ENCODE data around the gene ZNF521.

ZNF521 gene

DNA sequence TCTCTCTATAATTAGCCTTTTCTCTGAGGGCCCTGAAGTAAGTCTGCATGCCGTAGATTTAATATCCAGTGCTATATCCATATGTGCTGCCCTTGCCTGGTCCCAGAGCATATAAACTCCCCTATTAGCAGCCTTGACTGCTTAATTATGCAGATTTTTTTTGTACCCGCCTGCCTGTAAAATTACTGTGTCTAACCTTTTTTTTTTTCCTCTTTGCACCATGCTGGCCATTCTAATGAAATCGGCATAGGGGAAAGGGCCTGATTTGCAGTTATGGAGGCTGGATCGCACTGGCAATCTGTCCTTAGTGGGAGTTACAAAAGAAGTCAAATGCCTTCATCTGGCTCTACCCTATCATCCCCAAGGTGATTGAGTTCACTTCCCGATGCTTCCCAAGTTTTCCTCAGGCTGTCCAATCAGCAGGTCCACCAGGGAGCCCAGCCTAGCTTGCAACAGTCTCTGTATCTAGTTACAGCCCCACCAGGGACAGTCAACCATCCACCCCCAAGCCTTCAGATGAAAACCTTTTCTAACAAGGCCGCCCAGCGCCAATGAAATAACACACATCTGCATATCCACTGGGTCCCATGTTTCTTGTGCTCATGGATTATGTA is 239.0 kb downstream of the ZNF521 start:
- no peaks in the 10 kb centered on the region for H3K27me3 ChIP-seq
- H4K20me1 ChIP-seq: no peaks in the 10 kb centered on the region
- no peak overlapping the region for H3K27ac ChIP-seq
- no peak overlapping the region for H3K4me2 ChIP-seq
- TF ChIP-seq Cebpa-rat (IDR thresholded peaks at IDR 0.05): no peak
- H3K9me3 ChIP-seq: no peaks in the 10 kb centered on the region
- H3K36me3 ChIP-seq: no peaks in the 10 kb centered on the region
- no peaks in the 10 kb centered on the region for H3K4me1 ChIP-seq
- no peak overlapping the region for H3K4me3 ChIP-seq
- no peak overlapping the region for H3K9ac ChIP-seq

DNA sequence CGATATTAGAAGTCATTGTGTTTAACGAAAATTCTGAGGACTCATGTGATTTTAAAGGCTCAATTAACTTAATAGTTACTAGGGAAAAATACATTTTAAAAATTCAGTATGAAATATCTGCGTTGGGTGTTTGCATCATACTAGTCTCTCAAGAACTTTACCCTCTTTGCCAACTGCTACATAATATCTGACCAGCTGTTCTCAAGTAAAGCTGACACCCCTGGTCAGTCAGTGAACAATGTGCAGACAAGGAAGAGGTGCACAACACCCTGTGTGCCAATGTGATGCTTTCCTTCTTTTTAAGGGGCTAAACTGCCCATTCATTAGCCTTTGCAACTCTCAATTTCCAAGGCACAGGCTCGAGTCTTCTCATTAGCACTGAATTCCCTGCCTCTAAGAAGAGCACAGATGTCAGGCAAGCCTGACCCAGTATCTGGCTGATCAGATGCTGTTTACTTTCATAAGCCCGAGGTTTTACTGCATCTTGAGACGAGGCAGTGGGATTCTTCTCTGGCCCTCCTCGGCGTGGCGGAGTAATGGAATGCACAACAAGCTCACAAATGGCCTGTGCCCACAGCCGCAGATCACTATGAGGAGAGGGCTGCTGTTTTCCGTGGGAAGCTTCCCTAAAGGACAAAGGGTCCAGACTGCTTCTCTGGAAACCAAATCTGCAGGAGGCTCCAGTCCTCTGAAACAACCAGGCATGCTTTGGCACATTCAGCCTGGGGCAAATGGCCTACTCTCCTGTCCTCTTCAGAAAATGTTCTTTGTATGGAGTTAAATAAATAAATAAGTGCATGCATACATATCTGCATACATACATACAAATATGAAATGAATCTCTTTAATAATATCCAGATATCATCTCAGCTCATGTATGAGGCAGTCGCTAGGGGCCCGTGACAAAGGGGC is 240.3 kb downstream of the ZNF521 start:
- Histone ChIP-seq H3K4me3 (no peak overlapping the region), H4K20me1 (no peaks in the 10 kb centered on the region), H3K36me3 (no peaks in the 10 kb centered on the region), H3K27ac (no peak overlapping the region), H3K27me3 (no peaks in the 10 kb centered on the region), H3K4me1 (no peaks in the 10 kb centered on the region), H3K9me3 (no peaks in the 10 kb centered on the region), H3K4me2 (no peak overlapping the region), H3K9ac (no peak overlapping the region)
- no peak for TF ChIP-seq Cebpa-rat (IDR thresholded peaks at IDR 0.05)

DNA sequence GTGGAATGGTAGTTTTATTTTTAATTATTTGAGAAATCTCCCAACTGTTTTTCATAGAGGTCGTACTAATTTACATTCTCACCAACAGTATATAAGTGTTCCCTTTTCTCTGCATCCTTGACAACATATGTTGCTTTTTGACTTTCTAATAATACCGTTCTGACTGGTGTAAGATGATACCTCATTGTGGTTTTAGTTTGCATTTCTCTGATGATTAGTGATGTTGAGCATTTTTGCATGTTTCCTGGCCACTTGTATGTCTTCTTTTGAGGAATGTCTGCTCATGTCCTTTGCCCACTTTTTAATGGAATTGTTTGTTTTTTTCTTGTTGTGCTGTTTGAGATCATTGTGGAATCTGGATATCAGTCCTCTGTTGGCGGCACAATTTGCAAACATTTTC is 242.5 kb downstream of the ZNF521 start:
- Histone ChIP-seq H3K36me3 (no peaks in the 10 kb centered on the region), H3K27ac (no peak overlapping the region), H3K9ac (no peak overlapping the region), H3K9me3 (no peaks in the 10 kb centered on the region), H3K4me2 (no peak overlapping the region), H3K4me1 (no peaks in the 10 kb centered on the region), H3K4me3 (no peak overlapping the region), H3K27me3 (no peaks in the 10 kb centered on the region), H4K20me1 (no peaks in the 10 kb centered on the region)
- TF ChIP-seq Cebpa-rat (IDR thresholded peaks at IDR 0.05): no peak

DNA sequence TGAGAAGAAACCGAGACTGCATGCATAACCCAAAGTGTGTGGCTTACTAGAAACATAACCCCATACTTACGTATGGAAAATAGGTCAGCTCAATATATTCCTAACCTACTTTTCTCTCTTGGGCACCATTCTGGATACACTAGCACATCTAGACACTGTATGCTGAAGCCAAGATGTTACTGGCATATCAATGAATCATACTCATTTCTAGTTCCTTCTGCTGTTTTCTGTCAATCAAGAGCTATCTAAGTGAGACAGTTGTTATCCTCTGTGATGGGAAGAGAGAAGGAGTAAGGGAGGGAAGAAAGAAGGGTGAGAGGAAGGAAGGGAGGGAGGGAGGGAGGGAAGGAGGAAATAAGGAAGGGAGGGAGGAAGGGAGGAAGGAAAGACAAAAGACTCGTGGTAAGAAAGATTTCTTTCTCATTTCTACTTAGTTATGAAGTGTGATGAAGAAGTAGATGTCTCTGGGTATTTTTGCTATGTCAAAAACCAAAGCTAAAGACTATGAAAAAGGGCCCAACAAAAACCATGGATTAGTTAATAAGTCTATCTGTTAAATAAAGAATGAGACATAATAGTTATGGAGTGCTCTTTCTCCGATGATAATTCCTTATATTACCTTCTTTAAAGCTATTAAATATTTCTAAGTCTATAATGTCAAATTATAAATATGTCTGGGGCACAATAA is 248.4 kb downstream of the ZNF521 start:
- no peaks in the 10 kb centered on the region for H4K20me1 ChIP-seq
- H3K9ac ChIP-seq: no peak overlapping the region
- no peaks in the 10 kb centered on the region for H3K27me3 ChIP-seq

DNA sequence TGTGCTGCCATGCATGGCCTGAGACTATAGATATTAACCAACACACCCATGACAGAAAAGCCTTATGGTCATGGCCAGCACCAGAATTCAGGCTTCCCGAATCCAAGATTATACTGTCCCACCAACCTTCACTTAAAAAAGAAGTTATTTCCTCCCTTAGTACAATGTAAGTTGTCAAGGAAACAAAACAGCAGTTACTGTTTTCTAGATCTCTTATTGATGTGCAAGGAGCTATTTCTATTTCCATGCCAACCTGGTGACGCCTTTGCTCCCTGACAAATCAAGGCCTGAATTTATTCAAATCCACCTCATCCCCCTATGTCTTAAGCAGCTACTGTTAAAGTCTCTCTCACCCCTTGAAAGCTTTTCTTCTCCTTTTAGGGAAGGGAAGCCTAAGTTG is 249.3 kb downstream of the ZNF521 start:
- Histone ChIP-seq H3K4me3 (no peak overlapping the region), H3K9ac (no peak overlapping the region), H4K20me1 (no peaks in the 10 kb centered on the region), H3K36me3 (no peaks in the 10 kb centered on the region), H3K27me3 (no peaks in the 10 kb centered on the region), H3K4me2 (no peak overlapping the region), H3K9me3 (no peaks in the 10 kb centered on the region), H3K27ac (no peak overlapping the region), H3K4me1 (no peaks in the 10 kb centered on the region)
- no peak for TF ChIP-seq Cebpa-rat (IDR thresholded peaks at IDR 0.05)

More for the DNA sequence above, 248.4 kb downstream of the ZNF521 start:
- Histone ChIP-seq H3K27ac (no peak overlapping the region), H3K9me3 (no peaks in the 10 kb centered on the region), H3K4me2 (no peak overlapping the region), H3K4me3 (no peak overlapping the region), H3K36me3 (no peaks in the 10 kb centered on the region), H3K4me1 (no peaks in the 10 kb centered on the region)
- TF ChIP-seq Cebpa-rat (IDR thresholded peaks at IDR 0.05): no peak

DNA sequence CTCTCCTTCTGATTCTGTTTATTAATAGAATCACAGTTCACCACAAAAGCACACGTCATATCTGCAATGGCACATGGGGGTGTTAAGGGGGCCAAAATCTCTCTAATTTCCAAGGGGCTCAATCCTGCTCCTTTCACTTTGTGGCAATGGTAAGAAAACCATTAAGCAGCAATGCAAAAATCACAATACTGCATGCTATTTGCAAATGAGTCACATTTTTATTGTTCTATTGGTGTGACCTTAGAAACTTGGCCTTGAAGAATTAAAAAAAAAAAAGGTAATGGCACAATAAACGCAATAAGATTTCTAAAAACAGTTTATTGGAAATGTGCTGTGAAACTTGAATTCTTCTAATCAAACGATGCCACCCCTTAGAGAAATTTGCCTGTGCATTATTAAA is 251.5 kb downstream of the ZNF521 start:
- Histone ChIP-seq H3K27me3 (no peaks in the 10 kb centered on the region), H3K4me2 (no peak overlapping the region), H4K20me1 (no peaks in the 10 kb centered on the region), H3K9ac (no peak overlapping the region), H3K27ac (no peak overlapping the region), H3K9me3 (no peaks in the 10 kb centered on the region), H3K4me1 (no peaks in the 10 kb centered on the region), H3K4me3 (no peak overlapping the region), H3K36me3 (no peaks in the 10 kb centered on the region)
- TF ChIP-seq Cebpa-rat (IDR thresholded peaks at IDR 0.05): no peak

DNA sequence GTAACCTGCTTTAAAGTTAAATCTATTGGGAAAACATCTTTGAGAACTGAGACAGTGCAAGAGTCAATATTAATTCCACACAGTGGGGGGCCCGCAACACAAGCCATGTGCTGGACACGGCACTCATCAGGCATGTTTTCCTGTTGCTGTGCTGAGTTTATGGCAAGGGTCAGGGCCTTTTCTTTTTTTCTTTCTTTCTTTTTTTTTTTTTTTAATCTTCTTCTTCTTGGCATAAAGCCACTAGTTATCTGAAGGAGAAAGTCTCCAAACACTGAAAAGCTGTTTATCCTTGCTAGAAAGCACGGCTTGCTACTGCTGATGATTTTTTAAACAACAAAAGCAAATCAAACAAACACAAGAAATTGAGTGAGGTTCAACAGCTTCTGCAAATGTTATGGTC is 252.1 kb downstream of the ZNF521 start:
- Histone ChIP-seq H3K9ac (no peak overlapping the region), H3K27me3 (no peaks in the 10 kb centered on the region), H3K4me1 (no peaks in the 10 kb centered on the region), H3K9me3 (no peaks in the 10 kb centered on the region), H3K4me3 (no peak overlapping the region), H4K20me1 (no peaks in the 10 kb centered on the region), H3K36me3 (no peaks in the 10 kb centered on the region), H3K4me2 (no peak overlapping the region), H3K27ac (no peak overlapping the region)
- no peak for TF ChIP-seq Cebpa-rat (IDR thresholded peaks at IDR 0.05)

DNA sequence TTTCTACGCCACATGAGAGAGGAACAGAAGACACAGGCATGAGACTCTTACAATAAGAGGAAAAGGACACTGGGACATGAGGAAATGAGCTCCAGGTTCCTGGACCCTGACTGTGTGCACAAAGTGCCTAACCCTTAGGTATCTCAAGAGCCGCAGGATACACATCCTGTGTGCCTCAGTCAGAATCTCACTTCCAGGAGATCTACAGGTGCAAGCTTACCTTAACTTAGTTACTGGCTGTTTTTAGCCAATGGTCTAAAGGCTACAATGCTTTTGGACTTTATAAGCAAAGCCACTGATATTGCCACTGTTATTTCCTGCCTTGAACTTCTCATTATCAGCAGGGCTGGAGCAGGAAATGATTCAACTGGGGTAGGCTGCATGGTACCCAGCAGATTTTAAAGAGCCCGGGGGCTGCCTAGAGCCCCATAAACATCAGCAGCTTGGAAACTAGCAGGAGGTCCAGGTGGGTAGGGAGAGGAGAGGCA is 254.4 kb downstream of the ZNF521 start:
- Histone ChIP-seq H3K27me3 (no peaks in the 10 kb centered on the region), H3K36me3 (no peaks in the 10 kb centered on the region), H3K9ac (no peak overlapping the region), H3K4me1 (no peaks in the 10 kb centered on the region), H4K20me1 (no peaks in the 10 kb centered on the region), H3K4me2 (no peak overlapping the region), H3K9me3 (no peaks in the 10 kb centered on the region), H3K4me3 (no peak overlapping the region), H3K27ac (no peak overlapping the region)
- no peak for TF ChIP-seq Cebpa-rat (IDR thresholded peaks at IDR 0.05)

DNA sequence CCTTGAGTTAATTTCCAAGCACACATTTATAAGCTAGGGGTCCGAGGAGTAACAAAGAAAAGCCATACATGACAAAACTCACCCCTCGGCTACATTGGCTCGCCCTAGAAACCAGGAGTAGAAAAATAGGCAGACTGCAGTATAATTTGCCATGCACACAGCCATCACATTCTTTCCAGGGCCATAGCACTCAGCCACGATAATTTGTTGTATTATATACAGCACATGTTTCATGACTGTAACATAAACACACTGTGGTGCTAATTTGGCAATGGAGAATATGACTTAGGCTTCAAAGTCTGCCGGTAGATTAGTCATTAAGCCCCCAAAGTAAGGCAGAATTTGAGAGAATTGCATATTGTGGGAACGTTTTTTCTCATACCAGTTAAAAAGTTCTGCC is 254.9 kb downstream of the ZNF521 start:
- H3K4me1 ChIP-seq: no peaks in the 10 kb centered on the region
- no peaks in the 10 kb centered on the region for H4K20me1 ChIP-seq
- no peaks in the 10 kb centered on the region for H3K9me3 ChIP-seq
- no peak overlapping the region for H3K4me2 ChIP-seq
- H3K9ac ChIP-seq: no peak overlapping the region
- no peak overlapping the region for H3K4me3 ChIP-seq
- H3K27ac ChIP-seq: no peak overlapping the region
- no peaks in the 10 kb centered on the region for H3K27me3 ChIP-seq
- TF ChIP-seq Cebpa-rat (IDR thresholded peaks at IDR 0.05): no peak
- H3K36me3 ChIP-seq: no peaks in the 10 kb centered on the region

DNA sequence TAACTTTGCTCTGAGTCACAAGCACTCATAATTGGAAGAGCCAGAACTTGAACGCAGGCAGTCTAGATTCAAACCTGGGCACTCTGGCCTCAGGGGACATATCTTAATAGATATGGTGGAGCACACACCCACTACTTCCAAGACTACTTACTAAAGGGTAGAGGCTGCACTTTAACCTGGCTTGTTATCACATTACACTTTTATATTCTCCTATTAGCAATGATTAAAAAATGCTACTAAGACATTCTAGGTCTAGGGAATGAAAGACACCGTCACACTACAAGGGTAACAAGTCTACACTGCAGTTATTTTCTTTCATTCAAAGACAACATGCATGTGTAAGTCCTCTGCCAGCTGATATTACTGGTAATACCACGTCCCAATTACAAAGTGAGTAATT is 258.8 kb downstream of the ZNF521 start:
- no peaks in the 10 kb centered on the region for H3K36me3 ChIP-seq
- no peak for TF ChIP-seq Cebpa-rat (IDR thresholded peaks at IDR 0.05)

More for the DNA sequence above, 258.8 kb downstream of the ZNF521 start:
- H4K20me1 ChIP-seq: no peaks in the 10 kb centered on the region
- H3K9me3 ChIP-seq: no peaks in the 10 kb centered on the region
- H3K4me1 ChIP-seq: no peaks in the 10 kb centered on the region
- H3K27me3 ChIP-seq: no peaks in the 10 kb centered on the region
- no peak overlapping the region for H3K4me2 ChIP-seq
- H3K4me3 ChIP-seq: no peak overlapping the region
- no peak overlapping the region for H3K9ac ChIP-seq
- no peak overlapping the region for H3K27ac ChIP-seq

Data from BLaER1 (cell line).